SK-N-SH (cell line): ENCODE data around the gene ARID1B.

Experiments used
- CTCF ChIP-seq: fragments of 200-600 bp; sonication (generic); IDR thresholded peaks from 2 replicates; pipeline ENCODE4 v1.6.1; 2017; ENCODE audit warnings: antibody characterized with exemption, mild to moderate bottlenecking, moderate library complexity
- MXI1 ChIP-seq: IDR thresholded peaks from 2 replicates; pipeline ENCODE4 v1.6.1; 2012; ENCODE audit warnings: mild to moderate bottlenecking, low read depth, low read length, improper control_type of control experiment
- POLR2AphosphoS5 ChIP-seq: IDR thresholded peaks from 2 replicates; pipeline ENCODE4 v1.6.1; 2012; ENCODE audit warnings: low read depth, low read length

- TF ChIP-seq MXI1 = no peak
- TF ChIP-seq CTCF = no peak
- no peak for TF ChIP-seq POLR2AphosphoS5
Observed at GRCh38 chr6:157002774-157003173, 225.6 kb downstream of the ARID1B start.
